MM.1S (cell line): ENCODE data around the gene SCN3B.

Source experiments
- DNase-seq: peaks from one replicate; pipeline ENCODE4 v3.0.0-alpha.2; 2015
- H2AFZ ChIP-seq: fragments of 300-600 bp; sonication (generic); 2 replicates; pipeline ENCODE4 v1.6.0; 2016; ENCODE audit warnings: antibody characterized with exemption, low read length
- H3F3A ChIP-seq: fragments of 300-600 bp; sonication (generic); 2 replicates; pipeline ENCODE4 v1.6.1; 2016; ENCODE audit warnings: mild to moderate bottlenecking, antibody characterized with exemption, low read length, moderate library complexity, mixed read lengths; ENCODE audit not compliant: insufficient read depth
- H3K27ac ChIP-seq: fragments of 300-600 bp; sonication (generic); 2 replicates; pipeline ENCODE4 v1.5.1; 2016; ENCODE audit warnings: mild to moderate bottlenecking, low read length
- H3K27me3 ChIP-seq: fragments of 300-600 bp; sonication (generic); replicated peaks from 2 replicates; pipeline ENCODE4 v1.6.0; 2016; ENCODE audit warnings: low read length; ENCODE audit not compliant: insufficient read depth
- H3K36me3 ChIP-seq: fragments of 300-600 bp; sonication (generic); replicated peaks from 2 replicates; pipeline ENCODE4 v1.6.1; 2016; ENCODE audit warnings: mild to moderate bottlenecking, low read length, mixed read lengths; ENCODE audit not compliant: insufficient read depth
- H3K4me1 ChIP-seq: fragments of 300-600 bp; sonication (generic); 2 replicates; pipeline ENCODE4 v1.6.1; 2016; ENCODE audit warnings: low read length, mixed read lengths
- H3K4me2 ChIP-seq: fragments of 300-600 bp; sonication (generic); 2 replicates; pipeline ENCODE4 v1.6.0; 2016; ENCODE audit warnings: low read depth, low read length
- H3K4me3 ChIP-seq: fragments of 300-600 bp; sonication (generic); 2 replicates; pipeline ENCODE4 v1.5.1; 2016; ENCODE audit warnings: low read length, mixed read lengths
- H3K79me2 ChIP-seq: fragments of 300-600 bp; sonication (generic); 2 replicates; pipeline ENCODE4 v1.6.1; 2016; ENCODE audit warnings: mixed run types, low read length, mixed read lengths
- H3K9ac ChIP-seq: fragments of 300-600 bp; sonication (generic); 2 replicates; pipeline ENCODE4 v1.6.1; 2016; ENCODE audit warnings: low read length, mixed read lengths
- H3K9me2 ChIP-seq: fragments of 300-600 bp; sonication (generic); replicated peaks from 2 replicates; pipeline ENCODE4 v1.6.1; 2016; ENCODE audit warnings: mild to moderate bottlenecking, low read length, mixed read lengths; ENCODE audit not compliant: insufficient read depth
- H3K9me3 ChIP-seq: fragments of 300-600 bp; sonication (generic); replicated peaks from 2 replicates; pipeline ENCODE4 v1.6.1; 2016; ENCODE audit warnings: mild to moderate bottlenecking, low read length, mixed read lengths; ENCODE audit not compliant: insufficient read depth
- H4K20me1 ChIP-seq: fragments of 300-600 bp; sonication (generic); 2 replicates; pipeline ENCODE4 v1.6.1; 2016; ENCODE audit warnings: mild to moderate bottlenecking, low read length, moderate library complexity, mixed read lengths; ENCODE audit not compliant: insufficient read depth
- CTCF ChIP-seq: fragments of 300-600 bp; sonication (generic); IDR thresholded peaks from 2 replicates; pipeline ENCODE4 v1.5.1; 2016; ENCODE audit warnings: antibody characterized with exemption, low read length, mixed read lengths
- EZH2 ChIP-seq: fragments of 300-600 bp; sonication (generic); optimal IDR thresholded peaks from 2 replicates; pipeline ENCODE3; 2017; ENCODE audit warnings: low read depth, mild to moderate bottlenecking, antibody characterized with exemption, low read length, mixed read lengths
- EZH2phosphoT487 ChIP-seq: fragments of 300-600 bp; sonication (generic); IDR thresholded peaks from 2 replicates; pipeline ENCODE4 v1.6.1; 2018; ENCODE audit warnings: antibody characterized with exemption, low read length

The SCN3B gene

GRCh38 chr11:123622576-123622975 lies 31.8 kb downstream of the SCN3B start:
- H3K36me3 ChIP-seq, result no peaks in the 10 kb centered on the region
- no peaks in the 10 kb centered on the region for H3K27me3 ChIP-seq
- no peaks in the 10 kb centered on the region for H4K20me1 ChIP-seq
- no peaks in the 10 kb centered on the region for H3K79me2 ChIP-seq
- no peak for TF ChIP-seq CTCF
- TF ChIP-seq EZH2phosphoT487, result no peak
- no peak for TF ChIP-seq EZH2
- no peak overlapping the region for H3K27ac ChIP-seq
- no peaks in the 10 kb centered on the region for H3K9me2 ChIP-seq
- H2AFZ ChIP-seq, result no peak overlapping the region
- H3K9ac ChIP-seq, result no peak overlapping the region
- no peaks in the 10 kb centered on the region for H3K4me1 ChIP-seq
- no peak overlapping the region for H3K4me2 ChIP-seq
- no peak for DNase-seq
- no peaks in the 10 kb centered on the region for H3K9me3 ChIP-seq
- H3K4me3 ChIP-seq, result no peak overlapping the region
- no peaks in the 10 kb centered on the region for H3F3A ChIP-seq

- H3K36me3 ChIP-seq, result no peaks in the 10 kb centered on the region
- H2AFZ ChIP-seq, result no peak overlapping the region
- no peak for TF ChIP-seq EZH2phosphoT487
- H3K4me3 ChIP-seq, result no peak overlapping the region
- H3K4me1 ChIP-seq, result 0 out of 2 replicates have a peak, but pooled peaks cover 6% of the 10 kb centered on the region
- H3K79me2 ChIP-seq, result no peaks in the 10 kb centered on the region
- H3K9ac ChIP-seq, result no peak overlapping the region
- no peaks in the 10 kb centered on the region for H3K9me2 ChIP-seq
- H3F3A ChIP-seq, result no peaks in the 10 kb centered on the region
- H4K20me1 ChIP-seq, result no peaks in the 10 kb centered on the region
- H3K27me3 ChIP-seq, result no peaks in the 10 kb centered on the region
- no peak overlapping the region for H3K27ac ChIP-seq
- H3K9me3 ChIP-seq, result no peaks in the 10 kb centered on the region
- no peak overlapping the region for H3K4me2 ChIP-seq
- DNase-seq, result no peak
Observed at GRCh38 chr11:123616505-123617198, 37.8 kb downstream of the SCN3B start.

- Histone ChIP-seq H3F3A (no peaks in the 10 kb centered on the region), H3K9me3 (no peaks in the 10 kb centered on the region), H3K4me2 (no peak overlapping the region), H3K27me3 (no peaks in the 10 kb centered on the region), H3K27ac (no peak overlapping the region), H3K4me1 (0 out of 2 replicates have a peak, but pooled peaks cover 6% of the 10 kb centered on the region), H2AFZ (no peak overlapping the region), H3K4me3 (no peak overlapping the region), H3K9ac (no peak overlapping the region), H3K36me3 (no peaks in the 10 kb centered on the region), H3K79me2 (no peaks in the 10 kb centered on the region), H3K9me2 (no peaks in the 10 kb centered on the region), H4K20me1 (no peaks in the 10 kb centered on the region)
- TF ChIP-seq EZH2phosphoT487 (no peak), EZH2 (no peak), CTCF (no peak)
- no peak for DNase-seq
Observed at GRCh38 chr11:123611698-123612097, 42.7 kb downstream of the SCN3B start.

- no peaks in the 10 kb centered on the region for H3K4me1 ChIP-seq
- no peak overlapping the region for H3K9ac ChIP-seq
Observed at GRCh38 chr11:123608945-123609344, 45.5 kb downstream of the SCN3B start.

More at GRCh38 chr11:123608945-123609344, 45.5 kb downstream of the SCN3B start:
- Histone ChIP-seq H3F3A (no peaks in the 10 kb centered on the region), H3K36me3 (no peaks in the 10 kb centered on the region), H3K79me2 (no peaks in the 10 kb centered on the region), H3K27ac (no peak overlapping the region), H3K4me2 (no peak overlapping the region), H4K20me1 (no peaks in the 10 kb centered on the region), H3K9me2 (no peaks in the 10 kb centered on the region), H3K9me3 (no peaks in the 10 kb centered on the region), H3K4me3 (no peak overlapping the region), H3K27me3 (no peaks in the 10 kb centered on the region), H2AFZ (no peak overlapping the region)
- DNase-seq, result no peak
- no peak for TF ChIP-seq CTCF
